GM19023 (cell line): Measurements from ENCODE around the gene ZNF286A.
"Not testable (repeated sequence)": the region's sequence is repeated elsewhere in the genome, so short reads cannot be mapped to it uniquely, and the experiment has no call there.

Experiments used
- ATAC-seq: cut with Tn5 transposase; IDR thresholded peaks from one replicate; pipeline ENCODE4 v1.9.1; 2021; ENCODE audit warnings: mild to moderate bottlenecking, moderate library complexity; ENCODE audit not compliant: unreplicated experiment

The ZNF286A gene

GRCh38 chr17:15768865-15769533 lies 69.4 kb downstream of the ZNF286A start:
- ATAC-seq, result not testable (repeated sequence)
